SK-N-SH (cell line): ENCODE measurements around the gene RASGRF2.

ENCODE experiments used
- SMC3 ChIP-seq: IDR thresholded peaks from 2 replicates; pipeline ENCODE4 v1.6.1; 2012; ENCODE audit warnings: low read depth, low read length, improper control_type of control experiment
- ZBTB33 ChIP-seq: IDR thresholded peaks from 2 replicates; pipeline ENCODE4 v1.4.0; 2012; ENCODE audit warnings: low read depth, borderline replicate concordance

- TF ChIP-seq SMC3 (no peak), ZBTB33 (no peak)
These were observed 3.9 kb upstream of the RASGRF2 start for GRCh38 chr5:80956272-80956671.
